ENCODE measurements around the gene PLCG1. TPM values are rescaled to one million over a fixed set of nuclear protein-coding genes. Genes with fewer than 3 reads are reported as not detected.
"Not testable (repeated sequence)": the region's sequence is repeated elsewhere in the genome, so short reads cannot be mapped to it uniquely, and the experiment has no call there.

The PLCG1 gene
- polyA plus RNA-seq, 1 donor from 2014 or later = 164 TPM

DNA sequence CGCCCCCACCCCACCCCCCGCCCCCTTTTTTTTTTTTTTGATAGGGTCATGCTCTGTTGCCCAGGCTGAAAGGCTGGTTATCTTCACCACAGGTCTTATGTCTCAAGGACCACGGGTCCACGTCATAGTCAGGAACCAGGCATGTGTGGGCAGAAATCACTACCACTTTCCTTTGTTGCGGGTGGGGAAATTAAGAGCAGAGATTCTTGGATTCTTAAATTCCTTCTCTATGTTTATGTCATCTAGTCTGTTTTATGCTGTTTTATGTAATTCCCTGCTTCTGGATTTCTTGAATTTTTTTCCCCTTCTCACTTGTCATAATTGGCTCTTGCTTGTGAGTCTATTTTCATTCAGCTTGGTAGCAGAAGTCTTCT, 25.8 kb upstream of the PLCG1 start:
- H3F3A ChIP-seq (ENCODE audit: insufficient read depth, low read length, poor library complexity, severe bottlenecking) = no peaks in the 10 kb centered on the region
- no peaks in the 10 kb centered on the region for H3K9me2 ChIP-seq (ENCODE audit: insufficient read depth, low read length)
- TF ChIP-seq, protein P1, sequence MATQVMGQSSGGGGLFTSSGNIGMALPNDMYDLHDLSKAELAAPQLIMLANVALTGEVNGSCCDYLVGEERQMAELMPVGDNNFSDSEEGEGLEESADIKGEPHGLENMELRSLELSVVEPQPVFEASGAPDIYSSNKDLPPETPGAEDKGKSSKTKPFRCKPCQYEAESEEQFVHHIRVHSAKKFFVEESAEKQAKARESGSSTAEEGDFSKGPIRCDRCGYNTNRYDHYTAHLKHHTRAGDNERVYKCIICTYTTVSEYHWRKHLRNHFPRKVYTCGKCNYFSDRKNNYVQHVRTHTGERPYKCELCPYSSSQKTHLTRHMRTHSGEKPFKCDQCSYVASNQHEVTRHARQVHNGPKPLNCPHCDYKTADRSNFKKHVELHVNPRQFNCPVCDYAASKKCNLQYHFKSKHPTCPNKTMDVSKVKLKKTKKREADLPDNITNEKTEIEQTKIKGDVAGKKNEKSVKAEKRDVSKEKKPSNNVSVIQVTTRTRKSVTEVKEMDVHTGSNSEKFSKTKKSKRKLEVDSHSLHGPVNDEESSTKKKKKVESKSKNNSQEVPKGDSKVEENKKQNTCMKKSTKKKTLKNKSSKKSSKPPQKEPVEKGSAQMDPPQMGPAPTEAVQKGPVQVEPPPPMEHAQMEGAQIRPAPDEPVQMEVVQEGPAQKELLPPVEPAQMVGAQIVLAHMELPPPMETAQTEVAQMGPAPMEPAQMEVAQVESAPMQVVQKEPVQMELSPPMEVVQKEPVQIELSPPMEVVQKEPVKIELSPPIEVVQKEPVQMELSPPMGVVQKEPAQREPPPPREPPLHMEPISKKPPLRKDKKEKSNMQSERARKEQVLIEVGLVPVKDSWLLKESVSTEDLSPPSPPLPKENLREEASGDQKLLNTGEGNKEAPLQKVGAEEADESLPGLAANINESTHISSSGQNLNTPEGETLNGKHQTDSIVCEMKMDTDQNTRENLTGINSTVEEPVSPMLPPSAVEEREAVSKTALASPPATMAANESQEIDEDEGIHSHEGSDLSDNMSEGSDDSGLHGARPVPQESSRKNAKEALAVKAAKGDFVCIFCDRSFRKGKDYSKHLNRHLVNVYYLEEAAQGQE (IDR thresholded peaks at IDR 0.05; ENCODE audit: borderline replicate concordance) = no peak
- TF ChIP-seq POLR2AphosphoS5 (IDR thresholded peaks at IDR 0.05) (no peak), TAF1 (IDR thresholded peaks at IDR 0.05; ENCODE audit: low read depth) (no peak)
- TF ChIP-seq, protein P2, sequence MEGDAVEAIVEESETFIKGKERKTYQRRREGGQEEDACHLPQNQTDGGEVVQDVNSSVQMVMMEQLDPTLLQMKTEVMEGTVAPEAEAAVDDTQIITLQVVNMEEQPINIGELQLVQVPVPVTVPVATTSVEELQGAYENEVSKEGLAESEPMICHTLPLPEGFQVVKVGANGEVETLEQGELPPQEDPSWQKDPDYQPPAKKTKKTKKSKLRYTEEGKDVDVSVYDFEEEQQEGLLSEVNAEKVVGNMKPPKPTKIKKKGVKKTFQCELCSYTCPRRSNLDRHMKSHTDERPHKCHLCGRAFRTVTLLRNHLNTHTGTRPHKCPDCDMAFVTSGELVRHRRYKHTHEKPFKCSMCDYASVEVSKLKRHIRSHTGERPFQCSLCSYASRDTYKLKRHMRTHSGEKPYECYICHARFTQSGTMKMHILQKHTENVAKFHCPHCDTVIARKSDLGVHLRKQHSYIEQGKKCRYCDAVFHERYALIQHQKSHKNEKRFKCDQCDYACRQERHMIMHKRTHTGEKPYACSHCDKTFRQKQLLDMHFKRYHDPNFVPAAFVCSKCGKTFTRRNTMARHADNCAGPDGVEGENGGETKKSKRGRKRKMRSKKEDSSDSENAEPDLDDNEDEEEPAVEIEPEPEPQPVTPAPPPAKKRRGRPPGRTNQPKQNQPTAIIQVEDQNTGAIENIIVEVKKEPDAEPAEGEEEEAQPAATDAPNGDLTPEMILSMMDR (IDR thresholded peaks at IDR 0.05; ENCODE audit: poor library complexity, severe bottlenecking) = no peak
- no peaks in the 10 kb centered on the region for H3K79me2 ChIP-seq (replicated peaks; ENCODE audit: insufficient read depth, low read length)
- no peaks in the 10 kb centered on the region for H4K20me1 ChIP-seq (ENCODE audit: insufficient read depth)
- H3K27ac ChIP-seq (ENCODE audit: low read length) = no peak overlapping the region
- H3K4me3 ChIP-seq (ENCODE audit: low read length) = no peak overlapping the region
- H3K27me3 ChIP-seq (ENCODE audit: insufficient read depth, low read depth, low read length) = no peaks in the 10 kb centered on the region
- H3K4me2 ChIP-seq (ENCODE audit: low read length) = no peak overlapping the region
- no peaks in the 10 kb centered on the region for H3K9me3 ChIP-seq (ENCODE audit: low read length)
- H3K9ac ChIP-seq (ENCODE audit: low read length) = no peak overlapping the region
- H3K36me3 ChIP-seq (ENCODE audit: insufficient read depth, low read length) = peaks cover 25% of the 10 kb centered on the region
- no peak overlapping the region for H2AFZ ChIP-seq (ENCODE audit: low read depth, low read length)

DNA sequence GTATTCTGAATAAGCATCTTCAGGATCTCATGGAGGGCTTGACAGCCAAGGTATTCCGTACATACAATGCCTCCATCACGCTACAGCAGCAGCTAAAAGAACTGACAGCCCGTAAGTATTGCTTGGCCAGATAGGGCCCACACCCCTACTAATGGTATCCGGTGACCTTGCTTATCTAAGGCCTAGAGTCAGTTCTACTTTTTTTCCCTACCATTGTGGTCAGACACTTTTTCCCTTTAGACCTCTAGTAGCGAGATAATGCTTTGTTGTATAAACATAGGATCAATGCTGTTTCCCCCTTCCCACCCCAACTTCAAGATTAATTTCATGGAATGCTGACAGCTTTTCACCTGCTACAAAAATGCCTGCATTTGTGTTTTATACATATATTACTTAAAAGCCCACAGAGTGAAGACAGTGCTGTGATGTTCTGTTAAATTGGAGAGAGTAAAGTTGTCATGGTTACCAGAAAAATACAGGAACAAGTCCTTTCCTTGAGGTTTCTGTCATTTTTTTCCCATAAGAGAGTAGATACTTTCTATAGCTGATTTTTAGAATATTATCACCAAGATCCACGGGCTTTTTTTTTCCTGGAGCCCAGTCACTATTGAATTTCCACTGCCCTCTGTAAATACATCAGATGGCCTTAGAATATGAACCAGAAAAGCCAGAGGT, 20.9 kb upstream of the PLCG1 start:
- TF ChIP-seq, protein P2 (IDR thresholded peaks at IDR 0.05; ENCODE audit: poor library complexity, severe bottlenecking) = no peak
- TF ChIP-seq EP300 (conservative IDR thresholded peaks at IDR 0.05; ENCODE audit: poor library complexity, severe bottlenecking) (no peak), EZH2 (IDR thresholded peaks at IDR 0.05; ENCODE audit: borderline replicate concordance, insufficient read depth, low read length, poor library complexity, severe bottlenecking) (no peak), RAD21 (conservative IDR thresholded peaks at IDR 0.05) (no peak), POLR2AphosphoS5 (IDR thresholded peaks at IDR 0.05) (no peak), MXI1 (conservative IDR thresholded peaks at IDR 0.05; ENCODE audit: poor library complexity, severe bottlenecking) (no peak), TAF1 (IDR thresholded peaks at IDR 0.05; ENCODE audit: low read depth) (no peak), SMC3 (conservative IDR thresholded peaks at IDR 0.05; ENCODE audit: poor library complexity) (no peak)
- TF ChIP-seq, protein P1 (IDR thresholded peaks at IDR 0.05; ENCODE audit: borderline replicate concordance) = no peak
- no peak overlapping the region for H3K27ac ChIP-seq (ENCODE audit: low read length)
- no peak overlapping the region for H3K4me3 ChIP-seq (ENCODE audit: low read length)
- peaks cover 29% of the 10 kb centered on the region for H3K36me3 ChIP-seq (ENCODE audit: insufficient read depth, low read length)
- H3F3A ChIP-seq (ENCODE audit: insufficient read depth, low read length, poor library complexity, severe bottlenecking) = no peaks in the 10 kb centered on the region
- no peak overlapping the region for H2AFZ ChIP-seq (ENCODE audit: low read depth, low read length)
- no peak overlapping the region for H3K4me2 ChIP-seq (ENCODE audit: low read length)
- no peaks in the 10 kb centered on the region for H4K20me1 ChIP-seq (ENCODE audit: insufficient read depth)
- H3K9me2 ChIP-seq (ENCODE audit: insufficient read depth, low read length) = no peaks in the 10 kb centered on the region
- no peak overlapping the region for H3K9ac ChIP-seq (ENCODE audit: low read length)
- H3K79me2 ChIP-seq (replicated peaks; ENCODE audit: insufficient read depth, low read length) = no peaks in the 10 kb centered on the region
- H3K27me3 ChIP-seq (ENCODE audit: insufficient read depth, low read depth, low read length) = no peaks in the 10 kb centered on the region
- H3K9me3 ChIP-seq (ENCODE audit: low read length) = no peaks in the 10 kb centered on the region

DNA sequence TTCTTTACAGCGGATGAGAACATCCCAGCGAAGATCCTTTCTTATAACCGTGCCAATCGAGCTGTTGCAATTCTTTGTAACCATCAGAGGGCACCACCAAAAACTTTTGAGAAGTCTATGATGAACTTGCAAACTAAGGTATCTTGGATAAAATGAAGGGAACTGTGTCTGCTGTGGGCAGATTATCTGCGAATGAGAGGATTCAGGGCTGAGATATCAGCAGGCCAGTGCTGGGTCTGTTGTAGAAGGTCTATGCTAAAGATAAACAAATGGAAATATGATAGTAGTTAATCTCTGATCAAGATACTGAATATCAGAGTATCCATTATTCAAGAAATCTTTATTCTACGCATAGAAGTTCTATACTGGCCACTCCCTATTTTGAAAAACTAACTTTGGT, 19.2 kb upstream of the PLCG1 start:
- peaks cover 43% of the 10 kb centered on the region for H3K36me3 ChIP-seq (ENCODE audit: insufficient read depth, low read length)
- not testable (repeated sequence) for H3K27ac ChIP-seq (ENCODE audit: low read length)

More for the DNA sequence above, 19.2 kb upstream of the PLCG1 start:
- not testable (repeated sequence) for H3K9me3 ChIP-seq (ENCODE audit: low read length); H3K4me2 ChIP-seq (ENCODE audit: low read length); H2AFZ ChIP-seq (ENCODE audit: low read depth, low read length); H3K9ac ChIP-seq (ENCODE audit: low read length); H3K79me2 ChIP-seq (replicated peaks; ENCODE audit: insufficient read depth, low read length); H3K4me3 ChIP-seq (ENCODE audit: low read length); H3F3A ChIP-seq (ENCODE audit: insufficient read depth, low read length, poor library complexity, severe bottlenecking); H3K9me2 ChIP-seq (ENCODE audit: insufficient read depth, low read length); H4K20me1 ChIP-seq (ENCODE audit: insufficient read depth); H3K27me3 ChIP-seq (ENCODE audit: insufficient read depth, low read depth, low read length)

Measured in neural cell (in vitro differentiated cells).